Measurements from ENCODE around the gene GIT2.

Gene GIT2

GRCh38 chr12:109972821-109973220 lies 23.3 kb downstream of the GIT2 start:
- DNase-seq = no peak

- no peak for DNase-seq
These were observed 27.4 kb downstream of the GIT2 start for GRCh38 chr12:109968801-109969200.

GRCh38 chr12:109968032-109968420 lies 28.1 kb downstream of the GIT2 start:
- no peak for DNase-seq

GRCh38 chr12:109967383-109968031 lies 28.7 kb downstream of the GIT2 start:
- no peak for DNase-seq

- no peak for DNase-seq
These were observed 29.6 kb downstream of the GIT2 start for GRCh38 chr12:109966546-109966945.

- DNase-seq = no peak
These were observed 32.3 kb downstream of the GIT2 start for GRCh38 chr12:109963743-109964429.

GRCh38 chr12:109963330-109963729 lies 32.8 kb downstream of the GIT2 start:
- DNase-seq = no peak

- no peak for DNase-seq
These were observed 33.8 kb downstream of the GIT2 start for GRCh38 chr12:109962398-109962797.

- DNase-seq = no peak
These were observed 34.6 kb downstream of the GIT2 start for GRCh38 chr12:109961612-109962011.

GRCh38 chr12:109961201-109961600 lies 35.0 kb downstream of the GIT2 start:
- DNase-seq = no peak

- no peak for DNase-seq
These were observed 36.6 kb downstream of the GIT2 start for GRCh38 chr12:109959411-109960093.

- DNase-seq = no peak
These were observed 37.8 kb downstream of the GIT2 start for GRCh38 chr12:109958374-109958773.

GRCh38 chr12:109953656-109954055 lies 42.5 kb downstream of the GIT2 start:
- no peak for DNase-seq

- DNase-seq = no peak
These were observed 43.3 kb downstream of the GIT2 start for GRCh38 chr12:109952873-109953272.

- DNase-seq = no peak
These were observed 43.9 kb downstream of the GIT2 start for GRCh38 chr12:109952160-109952858.

GRCh38 chr12:109951751-109952150 lies 44.4 kb downstream of the GIT2 start:
- peak; percentile 89 for DNase-seq

- no peak for DNase-seq
These were observed 45.0 kb downstream of the GIT2 start for GRCh38 chr12:109951136-109951535.

- no peak for DNase-seq
These were observed 45.5 kb downstream of the GIT2 start for GRCh38 chr12:109950625-109951024.

- DNase-seq = no peak
These were observed 47.1 kb downstream of the GIT2 start for GRCh38 chr12:109949089-109949488.

- DNase-seq = no peak
These were observed 47.8 kb downstream of the GIT2 start for GRCh38 chr12:109948368-109948767.

- no peak for DNase-seq
These were observed 48.6 kb downstream of the GIT2 start for GRCh38 chr12:109947521-109947920.

GRCh38 chr12:109946913-109947312 lies 49.3 kb downstream of the GIT2 start:
- no peak for DNase-seq

GRCh38 chr12:109946505-109946904 lies 49.7 kb downstream of the GIT2 start:
- no peak for DNase-seq
